ENCODE measurements around the gene ADORA1.
A peak's percentile ranks its signal among the peaks of the same experiment; 100 is the strongest.

ADORA1 gene

GRCh38 chr1:203093754-203094410 lies 33.6 kb upstream of the ADORA1 start:
- no peak for DNase-seq (ENCODE audit: low spot score)

- DNase-seq (ENCODE audit: low spot score): no peak
Measured at GRCh38 chr1:203095061-203095690, 32.4 kb upstream of the ADORA1 start.

- no peak for DNase-seq (ENCODE audit: low spot score)
Measured at GRCh38 chr1:203096566-203096965, 31.0 kb upstream of the ADORA1 start.

- DNase-seq (ENCODE audit: low spot score): no peak
Measured at GRCh38 chr1:203097001-203097400, 30.5 kb upstream of the ADORA1 start.

- DNase-seq (ENCODE audit: low spot score): no peak
Measured at GRCh38 chr1:203098445-203098844, 29.1 kb upstream of the ADORA1 start.

GRCh38 chr1:203098914-203099520 lies 28.5 kb upstream of the ADORA1 start:
- no peak for DNase-seq (ENCODE audit: low spot score)

GRCh38 chr1:203099805-203100515 lies 27.6 kb upstream of the ADORA1 start:
- no peak for DNase-seq (ENCODE audit: low spot score)

GRCh38 chr1:203100516-203100869 lies 27.0 kb upstream of the ADORA1 start:
- DNase-seq (ENCODE audit: low spot score): no peak

GRCh38 chr1:203101813-203102634 lies 25.5 kb upstream of the ADORA1 start:
- DNase-seq (ENCODE audit: low spot score): no peak

GRCh38 chr1:203103216-203103615 lies 24.3 kb upstream of the ADORA1 start:
- DNase-seq (ENCODE audit: low spot score): no peak

GRCh38 chr1:203103829-203104495 lies 23.6 kb upstream of the ADORA1 start:
- DNase-seq (ENCODE audit: low spot score): no peak

GRCh38 chr1:203104789-203105390 lies 22.6 kb upstream of the ADORA1 start:
- no peak for DNase-seq (ENCODE audit: low spot score)

GRCh38 chr1:203112475-203112874 lies 15.1 kb upstream of the ADORA1 start:
- no peak for DNase-seq (ENCODE audit: low spot score)

GRCh38 chr1:203113308-203113707 lies 14.2 kb upstream of the ADORA1 start:
- DNase-seq (ENCODE audit: low spot score): no peak

GRCh38 chr1:203114202-203114601 lies 13.3 kb upstream of the ADORA1 start:
- DNase-seq (ENCODE audit: low spot score): no peak

- DNase-seq (ENCODE audit: low spot score): no peak
Measured at GRCh38 chr1:203116091-203116820, 11.3 kb upstream of the ADORA1 start.

- peak; percentile 66 for DNase-seq (ENCODE audit: low spot score)
Measured at GRCh38 chr1:203117611-203118575, 9.6 kb upstream of the ADORA1 start.

- DNase-seq (ENCODE audit: low spot score): no peak
Measured at GRCh38 chr1:203120325-203121153, 7.0 kb upstream of the ADORA1 start.
